ENCODE measurements around the gene NLK.

GRCh38 chr17:28074010-28074409 lies 31.5 kb downstream of the NLK start:
- TF ChIP-seq, protein P1, sequence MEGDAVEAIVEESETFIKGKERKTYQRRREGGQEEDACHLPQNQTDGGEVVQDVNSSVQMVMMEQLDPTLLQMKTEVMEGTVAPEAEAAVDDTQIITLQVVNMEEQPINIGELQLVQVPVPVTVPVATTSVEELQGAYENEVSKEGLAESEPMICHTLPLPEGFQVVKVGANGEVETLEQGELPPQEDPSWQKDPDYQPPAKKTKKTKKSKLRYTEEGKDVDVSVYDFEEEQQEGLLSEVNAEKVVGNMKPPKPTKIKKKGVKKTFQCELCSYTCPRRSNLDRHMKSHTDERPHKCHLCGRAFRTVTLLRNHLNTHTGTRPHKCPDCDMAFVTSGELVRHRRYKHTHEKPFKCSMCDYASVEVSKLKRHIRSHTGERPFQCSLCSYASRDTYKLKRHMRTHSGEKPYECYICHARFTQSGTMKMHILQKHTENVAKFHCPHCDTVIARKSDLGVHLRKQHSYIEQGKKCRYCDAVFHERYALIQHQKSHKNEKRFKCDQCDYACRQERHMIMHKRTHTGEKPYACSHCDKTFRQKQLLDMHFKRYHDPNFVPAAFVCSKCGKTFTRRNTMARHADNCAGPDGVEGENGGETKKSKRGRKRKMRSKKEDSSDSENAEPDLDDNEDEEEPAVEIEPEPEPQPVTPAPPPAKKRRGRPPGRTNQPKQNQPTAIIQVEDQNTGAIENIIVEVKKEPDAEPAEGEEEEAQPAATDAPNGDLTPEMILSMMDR (IDR thresholded peaks at IDR 0.05), result no peak
- TF ChIP-seq POLR2AphosphoS5 (IDR thresholded peaks at IDR 0.05; ENCODE audit: low read depth, low read length) (no peak), TCF7L2 (IDR thresholded peaks at IDR 0.05; ENCODE audit: low read depth, low read length) (no peak)
